Measurements from ENCODE around the gene KIF5B. TPM values are rescaled to one million over a fixed set of nuclear protein-coding genes. Genes with fewer than 3 reads are reported as not detected.
"Not testable (repeated sequence)": the region's sequence is repeated elsewhere in the genome, so short reads cannot be mapped to it uniquely, and the experiment has no call there.

The KIF5B gene
- total and polyA plus RNA-seq, 2 experiments from 2014 or later: 63.5 to 81.8 TPM

DNA sequence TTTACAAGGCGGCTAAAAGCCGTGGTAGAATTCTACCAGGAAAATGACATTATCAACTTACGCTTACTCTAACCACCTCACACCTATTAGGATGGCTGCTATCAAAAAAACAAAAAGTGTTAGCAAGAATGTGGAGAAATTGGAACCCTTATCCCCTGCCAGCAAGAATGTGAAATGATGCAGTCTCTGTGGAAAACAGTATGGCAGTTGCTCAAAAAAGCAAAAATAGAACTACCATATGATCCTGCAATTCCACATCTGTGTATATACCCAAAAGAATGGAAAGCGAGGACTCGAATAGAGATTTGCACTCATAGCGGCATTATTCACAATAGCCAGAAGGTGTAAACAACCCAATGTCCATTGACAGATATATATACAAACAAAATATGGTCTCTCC lies 61.3 kb downstream of the KIF5B start:
- Histone ChIP-seq H2AFZ (no peak overlapping the region), H3K4me1 (ENCODE audit: insufficient read depth) (peaks cover 10% of the 10 kb centered on the region), H3K36me3 (ENCODE audit: insufficient read depth) (no peaks in the 10 kb centered on the region), H3K9me2 (ENCODE audit: insufficient read depth) (no peaks in the 10 kb centered on the region), H3K4me3 (no peak overlapping the region), H3K79me2 (replicated peaks; ENCODE audit: insufficient read depth) (no peaks in the 10 kb centered on the region), H3K4me2 (no peak overlapping the region), H3F3A (replicated peaks; ENCODE audit: low read depth) (no peaks in the 10 kb centered on the region), H3K27ac (ENCODE audit: low read depth) (no peak overlapping the region), H3K27me3 (ENCODE audit: insufficient read depth) (no peaks in the 10 kb centered on the region), H4K20me1 (replicated peaks; ENCODE audit: insufficient read depth) (no peaks in the 10 kb centered on the region)
- Mint-ChIP-seq H3K9me3 (no peaks in the 10 kb centered on the region), H3K36me3 (ENCODE audit: low read depth) (no peaks in the 10 kb centered on the region), H3K27me3 (ENCODE audit: insufficient read depth, low read depth, poor library complexity) (peaks cover 4% of the 10 kb centered on the region), H3K4me3 (no peak overlapping the region), H3K27ac (no peak overlapping the region), H3K4me1 (peaks cover 10% of the 10 kb centered on the region)
- ATAC-seq (no peak), DNase-seq (ENCODE audit: low spot score) (no peak)
- TF ChIP-seq CREB1 (CRISPR knock-in tag; IDR thresholded peaks at IDR 0.05; ENCODE audit: low read depth): no peak
- no peak for TF ChIP-seq ZNF331 (CRISPR knock-in tag; IDR thresholded peaks at IDR 0.05; ENCODE audit: low read depth)
- no peak for TF ChIP-seq EZH2 (IDR thresholded peaks at IDR 0.05; ENCODE audit: low read depth, unreplicated experiment)

DNA sequence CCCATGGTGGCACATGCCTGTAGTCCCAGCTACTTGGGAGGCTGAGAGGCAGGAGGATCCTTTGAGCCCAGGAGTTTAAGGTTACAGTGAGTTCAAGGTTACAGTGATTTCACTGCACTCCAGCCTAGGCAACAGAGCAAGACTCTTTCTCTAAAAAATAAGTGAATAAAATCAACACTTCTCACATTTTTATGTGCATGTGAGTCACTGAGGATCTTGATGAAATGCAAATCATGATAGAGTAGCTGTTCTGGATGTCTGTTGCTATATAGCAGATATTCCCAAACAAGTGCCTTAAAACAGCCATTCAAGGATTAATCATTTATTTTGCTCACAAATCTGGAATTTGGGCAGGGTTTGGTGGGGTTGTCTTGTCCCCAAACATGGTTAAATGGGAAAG lies 65.3 kb downstream of the KIF5B start:
- Histone ChIP-seq H3K4me2 (no peak overlapping the region), H3K79me2 (replicated peaks; ENCODE audit: insufficient read depth) (no peaks in the 10 kb centered on the region), H3F3A (replicated peaks; ENCODE audit: low read depth) (no peaks in the 10 kb centered on the region), H3K27me3 (ENCODE audit: insufficient read depth) (no peaks in the 10 kb centered on the region), H3K4me1 (ENCODE audit: insufficient read depth) (no peaks in the 10 kb centered on the region; the same call in 1 of the 2 replicates), H3K9me2 (ENCODE audit: insufficient read depth) (no peaks in the 10 kb centered on the region), H2AFZ (no peak overlapping the region), H3K4me3 (no peak overlapping the region), H3K27ac (ENCODE audit: low read depth) (no peak overlapping the region), H4K20me1 (replicated peaks; ENCODE audit: insufficient read depth) (no peaks in the 10 kb centered on the region), H3K36me3 (ENCODE audit: insufficient read depth) (no peaks in the 10 kb centered on the region)
- no peak for TF ChIP-seq NANOG (IDR thresholded peaks at IDR 0.05; ENCODE audit: borderline replicate concordance)
- no peak for TF ChIP-seq ZNF114 (CRISPR knock-in tag; IDR thresholded peaks at IDR 0.05)
- TF ChIP-seq, protein P1, sequence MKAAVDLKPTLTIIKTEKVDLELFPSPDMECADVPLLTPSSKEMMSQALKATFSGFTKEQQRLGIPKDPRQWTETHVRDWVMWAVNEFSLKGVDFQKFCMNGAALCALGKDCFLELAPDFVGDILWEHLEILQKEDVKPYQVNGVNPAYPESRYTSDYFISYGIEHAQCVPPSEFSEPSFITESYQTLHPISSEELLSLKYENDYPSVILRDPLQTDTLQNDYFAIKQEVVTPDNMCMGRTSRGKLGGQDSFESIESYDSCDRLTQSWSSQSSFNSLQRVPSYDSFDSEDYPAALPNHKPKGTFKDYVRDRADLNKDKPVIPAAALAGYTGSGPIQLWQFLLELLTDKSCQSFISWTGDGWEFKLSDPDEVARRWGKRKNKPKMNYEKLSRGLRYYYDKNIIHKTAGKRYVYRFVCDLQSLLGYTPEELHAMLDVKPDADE (IDR thresholded peaks at IDR 0.05): no peak
- TF ChIP-seq JUNB (IDR thresholded peaks at IDR 0.05; ENCODE audit: unreplicated experiment): no peak
- TF ChIP-seq, protein P2, sequence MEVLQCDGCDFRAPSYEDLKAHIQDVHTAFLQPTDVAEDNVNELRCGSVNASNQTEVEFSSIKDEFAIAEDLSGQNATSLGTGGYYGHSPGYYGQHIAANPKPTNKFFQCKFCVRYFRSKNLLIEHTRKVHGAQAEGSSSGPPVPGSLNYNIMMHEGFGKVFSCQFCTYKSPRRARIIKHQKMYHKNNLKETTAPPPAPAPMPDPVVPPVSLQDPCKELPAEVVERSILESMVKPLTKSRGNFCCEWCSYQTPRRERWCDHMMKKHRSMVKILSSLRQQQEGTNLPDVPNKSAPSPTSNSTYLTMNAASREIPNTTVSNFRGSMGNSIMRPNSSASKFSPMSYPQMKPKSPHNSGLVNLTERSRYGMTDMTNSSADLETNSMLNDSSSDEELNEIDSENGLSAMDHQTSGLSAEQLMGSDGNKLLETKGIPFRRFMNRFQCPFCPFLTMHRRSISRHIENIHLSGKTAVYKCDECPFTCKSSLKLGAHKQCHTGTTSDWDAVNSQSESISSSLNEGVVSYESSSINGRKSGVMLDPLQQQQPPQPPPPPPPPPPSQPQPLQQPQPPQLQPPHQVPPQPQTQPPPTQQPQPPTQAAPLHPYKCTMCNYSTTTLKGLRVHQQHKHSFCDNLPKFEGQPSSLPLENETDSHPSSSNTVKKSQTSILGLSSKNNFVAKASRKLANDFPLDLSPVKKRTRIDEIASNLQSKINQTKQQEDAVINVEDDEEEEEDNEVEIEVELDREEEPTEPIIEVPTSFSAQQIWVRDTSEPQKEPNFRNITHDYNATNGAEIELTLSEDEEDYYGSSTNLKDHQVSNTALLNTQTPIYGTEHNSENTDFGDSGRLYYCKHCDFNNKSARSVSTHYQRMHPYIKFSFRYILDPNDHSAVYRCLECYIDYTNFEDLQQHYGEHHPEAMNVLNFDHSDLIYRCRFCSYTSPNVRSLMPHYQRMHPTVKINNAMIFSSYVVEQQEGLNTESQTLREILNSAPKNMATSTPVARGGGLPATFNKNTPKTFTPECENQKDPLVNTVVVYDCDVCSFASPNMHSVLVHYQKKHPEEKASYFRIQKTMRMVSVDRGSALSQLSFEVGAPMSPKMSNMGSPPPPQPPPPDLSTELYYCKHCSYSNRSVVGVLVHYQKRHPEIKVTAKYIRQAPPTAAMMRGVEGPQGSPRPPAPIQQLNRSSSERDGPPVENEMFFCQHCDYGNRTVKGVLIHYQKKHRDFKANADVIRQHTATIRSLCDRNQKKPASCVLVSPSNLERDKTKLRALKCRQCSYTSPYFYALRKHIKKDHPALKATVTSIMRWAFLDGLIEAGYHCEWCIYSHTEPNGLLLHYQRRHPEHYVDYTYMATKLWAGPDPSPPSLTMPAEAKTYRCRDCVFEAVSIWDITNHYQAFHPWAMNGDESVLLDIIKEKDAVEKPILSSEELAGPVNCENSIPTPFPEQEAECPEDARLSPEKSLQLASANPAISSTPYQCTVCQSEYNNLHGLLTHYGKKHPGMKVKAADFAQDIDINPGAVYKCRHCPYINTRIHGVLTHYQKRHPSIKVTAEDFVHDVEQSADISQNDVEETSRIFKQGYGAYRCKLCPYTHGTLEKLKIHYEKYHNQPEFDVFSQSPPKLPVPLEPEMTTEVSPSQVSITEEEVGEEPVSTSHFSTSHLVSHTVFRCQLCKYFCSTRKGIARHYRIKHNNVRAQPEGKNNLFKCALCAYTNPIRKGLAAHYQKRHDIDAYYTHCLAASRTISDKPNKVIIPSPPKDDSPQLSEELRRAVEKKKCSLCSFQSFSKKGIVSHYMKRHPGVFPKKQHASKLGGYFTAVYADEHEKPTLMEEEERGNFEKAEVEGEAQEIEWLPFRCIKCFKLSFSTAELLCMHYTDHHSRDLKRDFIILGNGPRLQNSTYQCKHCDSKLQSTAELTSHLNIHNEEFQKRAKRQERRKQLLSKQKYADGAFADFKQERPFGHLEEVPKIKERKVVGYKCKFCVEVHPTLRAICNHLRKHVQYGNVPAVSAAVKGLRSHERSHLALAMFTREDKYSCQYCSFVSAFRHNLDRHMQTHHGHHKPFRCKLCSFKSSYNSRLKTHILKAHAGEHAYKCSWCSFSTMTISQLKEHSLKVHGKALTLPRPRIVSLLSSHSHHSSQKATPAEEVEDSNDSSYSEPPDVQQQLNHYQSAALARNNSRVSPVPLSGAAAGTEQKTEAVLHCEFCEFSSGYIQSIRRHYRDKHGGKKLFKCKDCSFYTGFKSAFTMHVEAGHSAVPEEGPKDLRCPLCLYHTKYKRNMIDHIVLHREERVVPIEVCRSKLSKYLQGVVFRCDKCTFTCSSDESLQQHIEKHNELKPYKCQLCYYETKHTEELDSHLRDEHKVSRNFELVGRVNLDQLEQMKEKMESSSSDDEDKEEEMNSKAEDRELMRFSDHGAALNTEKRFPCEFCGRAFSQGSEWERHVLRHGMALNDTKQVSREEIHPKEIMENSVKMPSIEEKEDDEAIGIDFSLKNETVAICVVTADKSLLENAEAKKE (CRISPR knock-in tag; IDR thresholded peaks at IDR 0.05): no peak
- TF ChIP-seq, protein P3, sequence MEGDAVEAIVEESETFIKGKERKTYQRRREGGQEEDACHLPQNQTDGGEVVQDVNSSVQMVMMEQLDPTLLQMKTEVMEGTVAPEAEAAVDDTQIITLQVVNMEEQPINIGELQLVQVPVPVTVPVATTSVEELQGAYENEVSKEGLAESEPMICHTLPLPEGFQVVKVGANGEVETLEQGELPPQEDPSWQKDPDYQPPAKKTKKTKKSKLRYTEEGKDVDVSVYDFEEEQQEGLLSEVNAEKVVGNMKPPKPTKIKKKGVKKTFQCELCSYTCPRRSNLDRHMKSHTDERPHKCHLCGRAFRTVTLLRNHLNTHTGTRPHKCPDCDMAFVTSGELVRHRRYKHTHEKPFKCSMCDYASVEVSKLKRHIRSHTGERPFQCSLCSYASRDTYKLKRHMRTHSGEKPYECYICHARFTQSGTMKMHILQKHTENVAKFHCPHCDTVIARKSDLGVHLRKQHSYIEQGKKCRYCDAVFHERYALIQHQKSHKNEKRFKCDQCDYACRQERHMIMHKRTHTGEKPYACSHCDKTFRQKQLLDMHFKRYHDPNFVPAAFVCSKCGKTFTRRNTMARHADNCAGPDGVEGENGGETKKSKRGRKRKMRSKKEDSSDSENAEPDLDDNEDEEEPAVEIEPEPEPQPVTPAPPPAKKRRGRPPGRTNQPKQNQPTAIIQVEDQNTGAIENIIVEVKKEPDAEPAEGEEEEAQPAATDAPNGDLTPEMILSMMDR (conservative IDR thresholded peaks at IDR 0.05; ENCODE audit: low read depth in 2 of 2): no peak
- TF ChIP-seq STAT1 (IDR thresholded peaks at IDR 0.05; ENCODE audit: unreplicated experiment): no peak
- Mint-ChIP-seq H3K27ac (no peak overlapping the region), H3K4me3 (no peak overlapping the region), H3K4me1 (no peaks in the 10 kb centered on the region), H3K27me3 (ENCODE audit: insufficient read depth, low read depth, poor library complexity) (peaks cover 4% of the 10 kb centered on the region), H3K36me3 (ENCODE audit: low read depth) (no peaks in the 10 kb centered on the region), H3K9me3 (peaks cover 6% of the 10 kb centered on the region; the same call in 1 of the 3 replicates)
- DNase-seq (ENCODE audit: low spot score): no peak
- no peak for ATAC-seq

DNA sequence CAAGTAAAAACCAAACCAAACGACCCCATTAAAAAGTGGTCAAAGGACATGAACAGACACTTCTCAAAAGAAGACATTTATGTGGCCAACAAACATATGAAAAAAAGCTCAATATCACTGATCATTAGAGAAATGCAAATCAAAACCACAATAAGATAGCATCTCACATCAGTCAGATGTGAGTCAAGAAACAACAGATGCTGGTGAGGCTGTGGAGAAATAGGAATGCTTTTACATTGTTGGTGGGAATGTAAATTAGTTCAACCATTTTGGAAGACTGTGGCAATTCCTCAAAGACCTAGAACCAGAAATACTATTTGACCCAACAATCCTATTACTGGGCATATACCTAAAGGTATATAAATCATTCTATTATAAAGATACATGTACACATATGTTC lies 68.4 kb downstream of the KIF5B start:
- not testable (repeated sequence) for ATAC-seq; H3K4me3 Mint-ChIP-seq; H3K27me3 ChIP-seq (ENCODE audit: insufficient read depth); DNase-seq (ENCODE audit: low spot score); H3K4me1 Mint-ChIP-seq; H3K36me3 Mint-ChIP-seq (ENCODE audit: low read depth); H3K9me2 ChIP-seq (ENCODE audit: insufficient read depth); H3K4me3 ChIP-seq; H2AFZ ChIP-seq; H3K79me2 ChIP-seq (replicated peaks; ENCODE audit: insufficient read depth); H4K20me1 ChIP-seq (replicated peaks; ENCODE audit: insufficient read depth); H3K27me3 Mint-ChIP-seq (ENCODE audit: insufficient read depth, low read depth, poor library complexity); H3K4me2 ChIP-seq; H3F3A ChIP-seq (replicated peaks; ENCODE audit: low read depth); H3K4me1 ChIP-seq (ENCODE audit: insufficient read depth); H3K27ac ChIP-seq (ENCODE audit: low read depth); H3K36me3 ChIP-seq (ENCODE audit: insufficient read depth); H3K9me3 Mint-ChIP-seq; H3K27ac Mint-ChIP-seq

Measured in GM23338 (cell line).